ENCODE measurements around the gene CACNA2D3. TPM values are rescaled to one million over a fixed set of nuclear protein-coding genes. Genes with fewer than 3 reads are reported as not detected.

Gene CACNA2D3
- total RNA-seq, 2 experiments from 2014 or later, result not detected

GRCh38 chr3:54877730-54878129, 755.4 kb downstream of the CACNA2D3 start:
- H3K4me3 ChIP-seq (ENCODE audit: low read depth, low read length, poor library complexity, severe bottlenecking), result no peak overlapping the region
- CTCF ChIA-PET (ENCODE audit: unreplicated experiment), result interaction anchor here (0.7 kb wide), 1 partner anchor 41 kb away, joined by 5 read pairs; no protein-coding TSS in a partner anchor
- H3K36me3 ChIP-seq (ENCODE audit: insufficient read depth, low read length), result no peaks in the 10 kb centered on the region
- no peak overlapping the region for H2AFZ ChIP-seq (ENCODE audit: low read length)
- H3K27ac ChIP-seq (ENCODE audit: low read depth, low read length, poor library complexity, severe bottlenecking), result no peak overlapping the region
- POLR2A ChIA-PET, result interaction anchor here (0.5 kb wide), 1 partner anchor 654 kb away, joined by 3 read pairs; no protein-coding TSS in a partner anchor
- no peaks in the 10 kb centered on the region for H3K4me1 ChIP-seq (ENCODE audit: insufficient read depth, low read length, poor library complexity, severe bottlenecking)
- H3K79me2 ChIP-seq (ENCODE audit: insufficient read depth, low read depth, low read length), result no peaks in the 10 kb centered on the region
- no peaks in the 10 kb centered on the region for H3K9me2 ChIP-seq (ENCODE audit: insufficient read depth, low read length)
- H3K4me2 ChIP-seq (ENCODE audit: low read length), result no peak overlapping the region
- BruUV-seq (replicated peaks), result no TSS peak
- no peaks in the 10 kb centered on the region for H3K9me3 ChIP-seq (ENCODE audit: low read length)
- H4K20me1 ChIP-seq (ENCODE audit: insufficient read depth, low read length), result no peaks in the 10 kb centered on the region
- intact Hi-C loops (cut with micrococcal nuclease; ENCODE audit: unreplicated experiment), result no loop called here
- TF ChIP-seq CTCF (conservative IDR thresholded peaks at IDR 0.05; ENCODE audit: low read length) (no peak), EZH2phosphoT487 (IDR thresholded peaks at IDR 0.05; ENCODE audit: borderline replicate concordance, low read depth, low read length) (no peak)
- no peak for DNase-seq (ENCODE audit: low spot score)

- no TSS peak for BruUV-seq (replicated peaks)
- intact Hi-C loops (cut with micrococcal nuclease; ENCODE audit: unreplicated experiment), result no loop called here
- Histone ChIP-seq H3K79me2 (ENCODE audit: insufficient read depth, low read depth, low read length) (no peaks in the 10 kb centered on the region), H3K36me3 (ENCODE audit: insufficient read depth, low read length) (no peaks in the 10 kb centered on the region), H3K9me2 (ENCODE audit: insufficient read depth, low read length) (no peaks in the 10 kb centered on the region), H3K4me2 (ENCODE audit: low read length) (no peak overlapping the region), H3K27ac (ENCODE audit: low read depth, low read length, poor library complexity, severe bottlenecking) (no peak overlapping the region), H4K20me1 (ENCODE audit: insufficient read depth, low read length) (no peaks in the 10 kb centered on the region), H3K9me3 (ENCODE audit: low read length) (no peaks in the 10 kb centered on the region), H3K4me3 (ENCODE audit: low read depth, low read length, poor library complexity, severe bottlenecking) (no peak overlapping the region), H2AFZ (ENCODE audit: low read length) (no peak overlapping the region), H3K4me1 (ENCODE audit: insufficient read depth, low read length, poor library complexity, severe bottlenecking) (no peaks in the 10 kb centered on the region)
- TF ChIP-seq EZH2phosphoT487 (IDR thresholded peaks at IDR 0.05; ENCODE audit: borderline replicate concordance, low read depth, low read length) (no peak), CTCF (conservative IDR thresholded peaks at IDR 0.05; ENCODE audit: low read length) (no peak)
- ChIA-PET CTCF (ENCODE audit: unreplicated experiment) (interaction anchor here (0.7 kb wide), 1 partner anchor 41 kb away, joined by 5 read pairs; no protein-coding TSS in a partner anchor), POLR2A (interaction anchor here (0.5 kb wide), 1 partner anchor 654 kb away, joined by 3 read pairs; no protein-coding TSS in a partner anchor)
- DNase-seq (ENCODE audit: low spot score), result no peak
Measured at GRCh38 chr3:54878145-54878544, 755.8 kb downstream of the CACNA2D3 start.

- no peak for TF ChIP-seq CTCF (conservative IDR thresholded peaks at IDR 0.05; ENCODE audit: low read length)
- TF ChIP-seq EZH2phosphoT487 (IDR thresholded peaks at IDR 0.05; ENCODE audit: borderline replicate concordance, low read depth, low read length), result no peak
- Histone ChIP-seq H2AFZ (ENCODE audit: low read length) (no peak overlapping the region), H3K9me3 (ENCODE audit: low read length) (no peaks in the 10 kb centered on the region), H3K9me2 (ENCODE audit: insufficient read depth, low read length) (no peaks in the 10 kb centered on the region), H3K4me2 (ENCODE audit: low read length) (no peak overlapping the region), H3K4me3 (ENCODE audit: low read depth, low read length, poor library complexity, severe bottlenecking) (no peak overlapping the region), H3K27ac (ENCODE audit: low read depth, low read length, poor library complexity, severe bottlenecking) (no peak overlapping the region), H3K79me2 (ENCODE audit: insufficient read depth, low read depth, low read length) (no peaks in the 10 kb centered on the region), H3K4me1 (ENCODE audit: insufficient read depth, low read length, poor library complexity, severe bottlenecking) (no peaks in the 10 kb centered on the region), H3K36me3 (ENCODE audit: insufficient read depth, low read length) (no peaks in the 10 kb centered on the region), H4K20me1 (ENCODE audit: insufficient read depth, low read length) (no peaks in the 10 kb centered on the region)
- BruUV-seq (replicated peaks), result no TSS peak
- ChIA-PET POLR2A (no interaction called here), CTCF (ENCODE audit: unreplicated experiment) (no interaction called here)
- DNase-seq (ENCODE audit: low spot score), result no peak
- intact Hi-C loops (cut with micrococcal nuclease; ENCODE audit: unreplicated experiment), result no loop called here
Measured at GRCh38 chr3:54882129-54882833, 759.9 kb downstream of the CACNA2D3 start.
